Lower leg skin (tissue), 4 donors: ENCODE results near the gene KPNA1. TPM values are rescaled to one million over a fixed set of nuclear protein-coding genes. Genes with fewer than 3 reads are reported as not detected.

Source experiments
- DNase-seq, 2 donors: peaks; one replicate each; pipeline ENCODE4 v3.0.0-alpha.2; 2019; ENCODE audit warnings: low spot score in 2 of 2
- H3K4me3 ChIP-seq: fragments of 200-600 bp; sonication (generic); 2 replicates; pipeline ENCODE4 v1.5.1; 2017; ENCODE audit warnings: mild to moderate bottlenecking, low read depth; ENCODE audit not compliant: poor library complexity, severe bottlenecking
- CTCF ChIP-seq, 3 donors: fragments of 450-650 bp; IDR thresholded peaks; one replicate each; pipeline ENCODE4 v1.5.1; 2016; ENCODE audit warnings: antibody characterized with exemption in 3 of 3, mild to moderate bottlenecking in 3 of 3, moderate library complexity in 2 of 3
- POLR2A ChIP-seq, 2 donors: fragments of 450-650 bp; IDR thresholded peaks; one replicate each; pipeline ENCODE4 v1.6.1; 2016 to 2017; ENCODE audit warnings: antibody characterized with exemption in 2 of 2, mild to moderate bottlenecking in 1 of 2, moderate library complexity in 1 of 2
- WGBS, 2 donors: methylation state at CpG; one replicate each; pipeline ENCODE4 v1.1.5; 2018; 5-methylcytosine and 5-hydroxymethylcytosine counted together
- intact Hi-C: fragments of 100-400 bp; cut with DNase I; formaldehyde crosslinking; loops from one replicate; pipeline ENCODE4 v1.15.0; 2023; ENCODE audit warnings: low total_unique reads
- total RNA-seq, 4 donors: library from RNA; depleted of rRNA; stranded (reverse); fragments of >200 nt; gene quantifications; one replicate each; pipeline ENCODE4 v1.1.0, GENCODE V29; 2016

The KPNA1 gene
- total RNA-seq, 4 donors from 2014 or later: 21.4 to 41.3 (median 27.6) TPM

- WGBS, 2 donors: 85 to 90% methylated on average over 3 of the region's 3 CpGs
- TF ChIP-seq POLR2A (IDR thresholded peaks at IDR 0.05) (no peak), CTCF (IDR thresholded peaks at IDR 0.05) (no peak)
- no peak overlapping the region for H3K4me3 ChIP-seq
- no peak for DNase-seq
- intact Hi-C loops: no loop called here
These were observed 45.2 kb upstream of the KPNA1 start for GRCh38 chr3:122559906-122560305.

GRCh38 chr3:122558605-122559004 lies 43.9 kb upstream of the KPNA1 start:
- H3K4me3 ChIP-seq: no peak overlapping the region
- 87 to 89% methylated on average over 6 of the region's 6 CpGs for WGBS, 2 donors
- no peak for DNase-seq
- intact Hi-C loops: no loop called here
- TF ChIP-seq POLR2A (IDR thresholded peaks at IDR 0.05) (no peak), CTCF (IDR thresholded peaks at IDR 0.05) (no peak)

- TF ChIP-seq CTCF (IDR thresholded peaks at IDR 0.05) (no peak), POLR2A (IDR thresholded peaks at IDR 0.05) (no peak)
- no peak overlapping the region for H3K4me3 ChIP-seq
- no peak for DNase-seq
- intact Hi-C loops: no loop called here
- WGBS, 2 donors: 90 to 98% methylated on average over 5 of the region's 5 CpGs
These were observed 42.6 kb upstream of the KPNA1 start for GRCh38 chr3:122557356-122557755.

- H3K4me3 ChIP-seq: no peak overlapping the region
- DNase-seq: no peak
- 81 to 82% methylated on average over 6 of the region's 6 CpGs for WGBS, 2 donors
- intact Hi-C loops: no loop called here
- TF ChIP-seq CTCF (IDR thresholded peaks at IDR 0.05) (no peak), POLR2A (IDR thresholded peaks at IDR 0.05) (no peak)
These were observed 40.7 kb upstream of the KPNA1 start for GRCh38 chr3:122555275-122556071.

- H3K4me3 ChIP-seq: no peak overlapping the region
- no peak for DNase-seq
- intact Hi-C loops: no loop called here
- no peak for TF ChIP-seq POLR2A (IDR thresholded peaks at IDR 0.05)
- WGBS, 2 donors: 62 to 79% methylated on average over 3 of the region's 3 CpGs
These were observed 38.4 kb upstream of the KPNA1 start for GRCh38 chr3:122553171-122553570.

- H3K4me3 ChIP-seq: no peak overlapping the region
- no peak for TF ChIP-seq POLR2A (IDR thresholded peaks at IDR 0.05)
- no peak for TF ChIP-seq CTCF (IDR thresholded peaks at IDR 0.05)
- 81 to 82% methylated on average over 1 of the region's 1 CpG for WGBS, 2 donors
- no peak for DNase-seq
- intact Hi-C loops: no loop called here
These were observed 33.9 kb upstream of the KPNA1 start for GRCh38 chr3:122548619-122549018.
